Heart right ventricle (tissue), 16 donors: ENCODE results near the gene RARRES2. TPM values are rescaled to one million over a fixed set of nuclear protein-coding genes. Genes with fewer than 3 reads are reported as not detected.

Experiments
- ATAC-seq, 8 donors: fragments of 200-7000 bp; cut with Tn5 transposase; one replicate each; pipeline ENCODE4 v1.9.1; 2020; ENCODE audit warnings: mild to moderate bottlenecking in 8 of 8, moderate library complexity in 8 of 8, moderate number of reproducible peaks in 1 of 8
- DNase-seq, 2 donors: peaks; one replicate each; pipeline ENCODE4 v3.0.0-alpha.2; 2020
- H3K27ac ChIP-seq, 10 donors: fragments of 200-600 bp; sonication (generic) in 2 of 10; one replicate each; pipeline versions ENCODE4 v1.5.0 to v1.8.0; 2020 to 2022; ENCODE audit warnings: mild to moderate bottlenecking in 3 of 10
- H3K27me3 ChIP-seq, 7 donors: fragments of 200-600 bp; one replicate each; pipeline ENCODE4 v1.8.0; 2021 to 2022; ENCODE audit warnings: mild to moderate bottlenecking in 2 of 7
- H3K36me3 ChIP-seq, 9 donors: fragments of 200-600 bp; sonication (generic) in 1 of 9; one replicate each; pipeline versions ENCODE4 v1.5.0 to v1.8.0; 2020 to 2022; ENCODE audit warnings: mild to moderate bottlenecking in 2 of 9
- H3K4me1 ChIP-seq, 9 donors: fragments of 200-600 bp; sonication (generic) in 1 of 9; one replicate each; pipeline versions ENCODE4 v1.5.0 to v1.8.0; 2020 to 2022; ENCODE audit warnings: mild to moderate bottlenecking in 4 of 9
- H3K4me3 ChIP-seq, 10 donors: fragments of 200-600 bp; sonication (generic) in 2 of 10; one replicate each; pipeline versions ENCODE4 v1.5.0 to v1.8.0; 2020 to 2022; ENCODE audit warnings: mild to moderate bottlenecking in 7 of 10, moderate library complexity in 2 of 10
- H3K9me3 ChIP-seq, 11 donors: fragments of 200-600 bp in 10 of 11; sonication (generic) in 2 of 11; one replicate each; pipeline versions ENCODE4 v1.5.0 to v1.8.0; 2013 to 2022; ENCODE audit warnings: mild to moderate bottlenecking in 2 of 11, control low read depth in 1 of 11, moderate library complexity in 1 of 11
- CTCF ChIP-seq, 9 donors: fragments of 200-600 bp; sonication (generic) in 2 of 9; IDR thresholded peaks; one replicate each; pipeline versions ENCODE4 v1.5.0 to v1.8.0; 2021 to 2022; ENCODE audit warnings: antibody characterized with exemption in 9 of 9, mild to moderate bottlenecking in 5 of 9, moderate library complexity in 1 of 9
- WGBS, 2 donors: extraction: QIAGEN DNeasy Blood & Tissue Kit; methylation state at CpG; one replicate each; pipeline ENCODE4 v1.1.7; 2013; ENCODE audit warnings: inconsistent platforms in 1 of 2; 5-methylcytosine and 5-hydroxymethylcytosine counted together
- intact Hi-C, 10 donors: fragments of 100-400 bp; cut with DNase I; formaldehyde crosslinking; loops; one replicate each; pipeline versions ENCODE4 v1.11.1 to v1.14.2; 2022
- polyA plus RNA-seq, 2 donors: library from polyadenylated mRNA; stranded (reverse); fragments of 200-250 nt; gene quantifications; one replicate each; pipeline ENCODE4 v1.2.3, GENCODE V29; 2013
- total RNA-seq, 10 donors: library from RNA; stranded (reverse); fragmentation: NEBNext Ultra II Directional in 3 of 10; extraction: Animal tissue kit (Norgen Biotek cat#: 25700) in 3 of 10; gene quantifications; one replicate each; pipeline versions ENCODE4 v1.2.1 to v1.2.4, GENCODE V29; 2021 to 2023
- donor health status: Arrhythmogenic right ventricular cardiomyopathy.
- donor health status: ischemic (EF 13 %, LVEDD 7.1; RV severe dilation, severe dysfunction).
- donor health status: healthy with polysubstance abuse.
- donor health status: DM: no; HTN: yes; CAD: no.
- donor health status: DM: no; HTN: no; CAD: no.
- donor health status: ischemic (EF 25% LVEDD 6.9; RV normal size, moderate dysfunction).
- donor health status: ischemic (EF 25% LVEDD 5.7; RV mildly dilated, moderate dysfunction).
- donor health status: healthy.
- donor health status: DM: yes; HTN: yes; CAD: no.
- donor health status: Ischemic cardiomyopathy.
- donor health status: ischemic (EF 35%, LVEDD 5.7; RV mildly dilated, moderate dysfunction).
- donor health status: nonischemic (EF 11% LVEDD 7.7; RV severe dilation, severe dysfunction).
- donor health status: DM: yes; HTN: yes; CAD: no.
- donor health status: PGD.
- donor health status: ischemic (EF 29% LVEDD 5.4; RV normal size, mild dysfunction).
- donor health status: nonischemic (EF 23%, LVEDD 6.1; RV moderate dilation, normal function).

Gene RARRES2
- total and polyA plus RNA-seq, 12 donors = 6.7 to 33.0 (median 18.4) TPM

DNA sequence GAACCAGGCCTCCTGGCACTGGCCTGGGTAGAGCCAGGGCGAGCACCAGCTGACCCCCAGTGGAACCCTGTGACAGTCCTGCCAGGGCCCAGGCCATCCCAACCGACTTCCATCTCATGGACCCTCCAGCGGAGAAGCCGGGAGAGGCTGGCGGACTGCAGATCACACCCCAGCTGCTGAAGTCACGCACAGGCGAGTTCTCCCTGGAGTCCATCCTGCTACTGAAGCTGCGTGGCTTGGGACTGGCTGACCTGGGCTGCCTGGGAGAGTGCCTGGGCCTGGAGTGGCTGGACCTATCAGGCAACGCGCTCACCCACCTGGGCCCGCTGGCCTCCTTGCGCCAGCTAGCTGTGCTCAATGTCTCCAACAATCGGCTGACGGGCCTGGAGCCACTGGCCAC is 4.7 kb downstream of the RARRES2 start:
- Histone ChIP-seq H3K27me3 (peaks cover 0 to 22% (median 17%) of the 10 kb centered on the region in 7 donors), H3K36me3 (peaks cover 0 to 7% (median 0%) of the 10 kb centered on the region in 9 donors), H3K27ac (no peak overlapping the region), H3K4me3 (no peak overlapping the region), H3K9me3 (no peaks in the 10 kb centered on the region), H3K4me1 (peaks cover 0 to 27% (median 19%) of the 10 kb centered on the region in 9 donors)
- ATAC-seq (no peak), DNase-seq (no peak)
- intact Hi-C loops = no loop called here
- WGBS, 2 donors = 93 to 96% methylated on average over 14 of the region's 14 CpGs
- TF ChIP-seq CTCF (IDR thresholded peaks at IDR 0.05) = no peak

DNA sequence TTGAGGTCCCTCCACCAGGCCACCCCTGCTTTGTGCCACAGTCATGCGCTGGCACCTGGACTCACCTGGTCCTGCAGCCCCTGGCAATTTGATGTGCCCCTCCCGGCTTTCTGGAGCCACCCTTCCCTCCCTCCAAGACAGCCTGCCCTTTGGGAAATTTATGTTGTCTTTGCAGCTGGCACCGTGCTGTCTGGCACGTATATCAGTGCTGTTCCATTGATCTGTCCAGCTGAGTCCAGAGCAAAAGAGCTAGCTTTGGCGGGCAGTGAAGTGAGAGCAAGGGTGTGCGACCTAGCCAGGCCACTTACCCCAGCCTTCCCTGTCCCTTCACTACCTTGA is 5.7 kb downstream of the RARRES2 start:
- WGBS, 2 donors = 81 to 83% methylated on average over 6 of the region's 6 CpGs
- H3K36me3 ChIP-seq = peaks cover 0 to 8% (median 0%) of the 10 kb centered on the region in 9 donors
- no peak for TF ChIP-seq CTCF (IDR thresholded peaks at IDR 0.05)
- peak overlapping the region in 1 of 10 donors; percentile 16 for H3K27ac ChIP-seq
- no peaks in the 10 kb centered on the region for H3K9me3 ChIP-seq
- H3K4me1 ChIP-seq = peaks cover 0 to 17% (median 12%) of the 10 kb centered on the region in 9 donors
- intact Hi-C loops = no loop called here
- DNase-seq (no peak), ATAC-seq (no peak)
- no peak overlapping the region for H3K4me3 ChIP-seq
- peaks cover 0 to 12% (median 7%) of the 10 kb centered on the region in 7 donors for H3K27me3 ChIP-seq

GRCh38 chr7:150335108-150335773 is 6.2 kb downstream of the RARRES2 start:
- TF ChIP-seq CTCF (IDR thresholded peaks at IDR 0.05) = no peak
- intact Hi-C loops = no loop called here
- Histone ChIP-seq H3K4me1 (peaks cover 0 to 12% (median 8%) of the 10 kb centered on the region in 9 donors), H3K36me3 (peaks cover 0 to 13% (median 0%) of the 10 kb centered on the region in 9 donors), H3K9me3 (no peaks in the 10 kb centered on the region), H3K27ac (peak overlapping the region in 1 of 10 donors; percentile 16), H3K27me3 (peaks cover 0 to 7% (median 3%) of the 10 kb centered on the region in 7 donors), H3K4me3 (no peak overlapping the region)
- no peak for ATAC-seq
- no peak for DNase-seq
- WGBS, 2 donors = 52 to 61% methylated on average over 7 of the region's 7 CpGs

GRCh38 chr7:150334108-150334507 is 7.3 kb downstream of the RARRES2 start:
- no peak for TF ChIP-seq CTCF (IDR thresholded peaks at IDR 0.05)
- no peak for ATAC-seq
- Histone ChIP-seq H3K4me1 (peaks cover 0 to 7% (median 0%) of the 10 kb centered on the region in 9 donors), H3K27ac (no peak overlapping the region), H3K4me3 (no peak overlapping the region), H3K9me3 (no peaks in the 10 kb centered on the region), H3K27me3 (no peaks in the 10 kb centered on the region), H3K36me3 (peaks cover 0 to 18% (median 0%) of the 10 kb centered on the region in 9 donors)
- intact Hi-C loops = no loop called here
- WGBS, 2 donors = 91 to 95% methylated on average over 8 of the region's 8 CpGs
- no peak for DNase-seq
